Activated CD4-positive, CD25-positive, alpha-beta regulatory T cell treated with anti-CD3 and anti-CD28 coated beads, Interleukin-2, amount 50 U/mL, for 16 hours (primary cell): ENCODE results near the gene HOXA4.

Experiments
- DNase-seq: peaks from one replicate; pipeline ENCODE4 v3.0.0-alpha.2; 2020; ENCODE audit warnings: low read depth, low spot score

HOXA4 gene

GRCh38 chr7:27147199-27148030 is 16.9 kb upstream of the HOXA4 start, which contains the start of gene HOXA6:
HOXA6 (minus strand) TSS chr7:27147774; CDS start chr7:27147749, 25 bp downstream.
- no peak for DNase-seq

DNA sequence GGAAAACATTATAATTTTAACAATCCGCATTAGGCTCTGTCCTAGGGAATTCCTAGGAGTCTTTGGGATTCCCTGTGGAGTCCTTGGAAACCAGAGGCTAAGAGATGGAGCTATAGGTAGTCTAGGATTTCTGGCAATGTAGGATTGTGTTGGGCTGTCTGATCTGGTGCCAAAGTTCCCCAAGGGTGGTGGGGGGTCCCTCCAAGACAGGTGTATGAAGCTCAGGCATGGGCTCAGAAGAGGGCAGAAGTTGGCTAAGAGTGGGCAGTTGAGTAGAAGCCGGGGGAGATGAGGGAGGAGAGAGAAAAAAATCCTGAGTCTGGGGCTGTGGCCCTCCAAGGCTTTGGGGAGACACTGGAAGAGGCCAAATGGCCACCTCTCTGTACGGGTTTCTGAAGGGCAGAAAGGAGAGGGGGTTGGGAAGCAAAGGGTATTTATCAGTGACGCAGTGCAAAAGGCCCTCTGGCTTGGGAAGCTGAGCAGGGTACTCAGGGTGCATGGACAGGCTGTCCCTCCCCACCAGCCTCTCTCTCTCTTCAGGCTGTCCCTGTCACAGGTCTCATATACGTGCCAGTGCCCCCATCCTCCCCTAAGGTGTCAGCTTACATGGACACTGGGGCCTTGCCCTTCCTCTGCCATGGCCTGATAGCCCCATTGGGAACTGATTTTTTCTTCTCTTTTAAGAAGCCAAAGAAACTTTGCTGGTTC is 16.1 kb upstream of the HOXA4 start:
- DNase-seq, result no peak

DNA sequence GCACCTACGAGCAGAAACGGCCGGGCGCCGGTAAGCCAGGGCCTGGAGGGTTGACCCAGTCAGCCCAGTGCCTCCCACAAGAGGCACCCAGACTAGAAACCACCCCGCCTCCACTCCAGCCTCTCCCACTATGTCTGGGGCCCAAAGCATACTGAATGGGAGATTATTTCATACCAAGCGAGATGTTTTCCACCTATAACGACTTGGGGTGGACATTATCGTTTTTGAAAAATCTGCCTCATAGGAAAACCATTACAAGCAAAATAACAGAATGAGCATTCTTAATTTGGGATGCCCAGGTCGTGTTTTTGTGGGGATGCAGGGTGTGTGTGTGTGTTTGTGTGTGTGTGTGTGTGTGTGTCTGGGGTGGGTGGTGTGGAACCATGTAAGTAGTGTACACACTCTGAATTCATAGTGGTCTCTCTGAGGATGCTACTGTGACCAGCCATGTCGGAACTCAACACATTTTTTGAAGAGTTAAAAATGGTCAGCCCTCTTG is 15.4 kb upstream of the HOXA4 start:
- DNase-seq, result no peak

- DNase-seq, result no peak
Measured at GRCh38 chr7:27145165-27145913, 14.8 kb upstream of the HOXA4 start.

DNA sequence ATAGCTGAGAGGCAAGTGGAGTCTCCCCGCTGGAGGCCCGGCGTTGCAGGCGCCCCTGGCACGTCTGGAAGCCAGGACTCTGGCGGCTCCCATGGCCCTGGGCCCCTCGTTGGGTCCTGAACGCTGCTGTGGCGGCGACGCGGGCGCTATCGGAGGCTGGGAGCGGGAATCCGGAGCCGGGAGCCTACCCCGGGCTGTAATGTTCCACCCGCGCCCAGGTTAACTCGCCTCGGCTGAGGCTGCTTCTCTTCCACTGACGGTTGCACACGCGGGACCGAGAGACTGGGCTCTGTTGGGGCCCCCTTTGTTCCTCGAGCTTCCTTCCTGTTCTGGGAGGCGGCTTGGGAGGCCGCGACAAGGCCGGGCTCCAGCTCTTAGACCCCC is 14.2 kb upstream of the HOXA4 start:
- DNase-seq, result no peak

DNA sequence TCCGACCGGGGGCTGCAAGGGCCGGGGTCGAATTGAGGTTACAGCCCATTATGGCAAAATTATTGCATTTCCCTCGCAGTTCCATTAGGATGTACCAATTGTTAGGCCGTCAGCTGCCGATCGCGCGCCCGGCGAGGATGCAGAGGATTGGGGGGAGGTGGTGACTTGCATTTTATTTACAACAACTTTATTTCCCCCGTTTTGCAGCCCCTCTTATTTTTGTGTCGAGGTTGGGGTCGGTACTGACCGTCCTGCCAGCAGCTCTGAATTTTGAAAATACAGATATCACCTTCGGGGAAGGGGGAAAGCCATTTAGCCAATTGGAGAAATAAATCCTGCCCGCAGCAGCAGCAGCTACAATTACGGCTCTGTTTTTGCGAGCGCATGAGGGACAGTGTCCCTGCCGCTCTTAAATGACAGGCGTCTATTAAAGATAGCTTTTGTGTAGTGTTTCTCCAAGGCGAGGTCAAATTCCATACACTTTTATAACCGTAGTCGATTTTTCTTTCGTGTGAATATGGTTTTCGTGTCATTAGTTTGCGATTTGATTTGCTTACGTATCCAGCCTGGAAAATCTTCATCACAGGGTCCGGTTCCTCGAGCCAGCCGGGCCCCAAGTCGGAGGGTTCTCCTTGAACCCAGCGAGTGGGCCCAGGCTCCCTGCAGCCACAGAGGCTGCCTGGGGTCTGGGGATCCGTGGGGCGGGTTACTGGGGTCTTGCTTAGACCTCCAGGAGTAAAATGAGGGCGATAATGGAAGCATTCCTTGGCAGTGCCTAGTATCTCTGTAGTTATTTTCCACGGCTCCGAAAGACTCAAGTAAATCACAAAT is 13.6 kb upstream of the HOXA4 start:
- DNase-seq, result no peak

DNA sequence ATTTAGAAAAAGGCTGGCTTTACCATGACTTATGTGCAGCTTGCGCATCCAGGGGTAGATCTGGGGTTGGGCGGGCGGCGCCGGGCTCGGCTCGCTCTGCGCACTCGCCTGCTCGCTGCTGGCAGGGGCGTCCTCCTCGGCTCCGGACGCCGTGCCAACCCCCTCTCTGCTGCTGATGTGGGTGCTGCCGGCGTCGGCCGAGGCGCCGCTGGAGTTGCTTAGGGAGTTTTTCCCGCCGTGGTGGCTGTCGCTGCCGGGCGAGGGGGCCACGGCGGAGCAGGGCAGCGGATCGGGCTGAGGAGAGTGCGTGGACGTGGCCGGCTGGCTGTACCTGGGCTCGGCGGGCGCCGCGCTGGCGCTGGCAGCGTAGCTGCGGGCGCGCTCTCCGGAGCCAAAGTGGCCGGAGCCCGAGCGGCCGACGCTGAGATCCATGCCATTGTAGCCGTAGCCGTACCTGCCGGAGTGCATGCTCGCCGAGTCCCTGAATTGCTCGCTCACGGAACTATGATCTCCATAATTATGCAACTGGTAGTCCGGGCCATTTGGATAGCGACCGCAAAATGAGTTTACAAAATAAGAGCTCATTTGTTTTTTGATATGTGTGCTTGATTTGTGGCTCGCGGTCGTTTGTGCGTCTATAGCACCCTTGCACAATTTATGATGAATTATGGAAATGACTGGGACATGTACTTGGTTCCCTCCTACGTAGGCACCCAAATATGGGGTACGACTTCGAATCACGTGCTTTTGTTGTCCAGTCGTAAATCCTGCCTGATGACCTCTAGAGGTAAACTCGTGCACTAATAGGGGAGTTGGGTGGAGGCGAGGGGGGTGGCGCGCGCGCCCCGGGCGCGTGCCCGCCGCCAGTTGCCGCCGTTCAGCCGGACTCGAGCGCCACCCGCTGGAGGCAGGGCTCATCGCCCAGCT is 12.7 kb upstream of the HOXA4 start, which contains the start of gene HOXA5:
HOXA5 (minus strand) TSS at position 659 of the 927 bp plus-strand sequence; CDS start at position 585, 74 bp downstream.
- DNase-seq, result no peak

GRCh38 chr7:27142580-27143022 is 12.0 kb upstream of the HOXA4 start:
- DNase-seq, result no peak

- no peak for DNase-seq
Measured at GRCh38 chr7:27141923-27142579, 11.5 kb upstream of the HOXA4 start.

DNA sequence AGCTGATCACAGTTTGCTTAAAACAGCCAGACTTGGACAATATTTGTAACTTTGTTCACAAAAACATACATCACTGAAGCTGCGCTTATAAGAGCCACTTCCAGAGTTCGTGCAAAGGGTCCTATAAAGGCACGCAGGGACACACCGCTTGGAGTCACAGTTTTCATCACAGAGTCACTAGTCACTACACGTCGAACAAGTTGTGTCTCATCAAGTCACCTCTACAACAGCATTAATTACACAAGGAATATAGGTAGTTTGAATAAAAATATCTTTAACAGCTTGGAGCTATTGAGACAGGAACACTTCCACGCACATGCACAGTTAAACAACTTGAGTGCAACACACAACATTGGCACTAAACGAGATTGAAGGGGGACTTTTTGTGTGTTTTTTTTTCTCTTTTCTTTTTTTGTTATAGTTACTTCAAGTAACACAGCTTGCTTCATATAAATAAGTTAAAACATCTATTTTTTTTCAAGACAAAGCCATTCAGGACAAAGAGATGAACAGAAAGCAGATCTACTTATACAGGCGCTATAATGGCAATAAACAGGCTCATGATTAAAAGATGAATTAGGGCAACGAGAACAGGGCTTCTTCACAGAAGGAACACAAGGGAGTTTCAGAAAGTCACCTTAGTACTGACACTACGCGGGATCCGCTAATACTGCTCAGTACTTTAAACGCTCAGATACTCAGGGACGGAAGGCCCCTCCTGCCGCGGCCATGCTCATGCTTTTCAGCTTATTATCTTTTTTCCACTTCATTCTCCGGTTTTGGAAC is 10.8 kb upstream of the HOXA4 start:
- no peak for DNase-seq

DNA sequence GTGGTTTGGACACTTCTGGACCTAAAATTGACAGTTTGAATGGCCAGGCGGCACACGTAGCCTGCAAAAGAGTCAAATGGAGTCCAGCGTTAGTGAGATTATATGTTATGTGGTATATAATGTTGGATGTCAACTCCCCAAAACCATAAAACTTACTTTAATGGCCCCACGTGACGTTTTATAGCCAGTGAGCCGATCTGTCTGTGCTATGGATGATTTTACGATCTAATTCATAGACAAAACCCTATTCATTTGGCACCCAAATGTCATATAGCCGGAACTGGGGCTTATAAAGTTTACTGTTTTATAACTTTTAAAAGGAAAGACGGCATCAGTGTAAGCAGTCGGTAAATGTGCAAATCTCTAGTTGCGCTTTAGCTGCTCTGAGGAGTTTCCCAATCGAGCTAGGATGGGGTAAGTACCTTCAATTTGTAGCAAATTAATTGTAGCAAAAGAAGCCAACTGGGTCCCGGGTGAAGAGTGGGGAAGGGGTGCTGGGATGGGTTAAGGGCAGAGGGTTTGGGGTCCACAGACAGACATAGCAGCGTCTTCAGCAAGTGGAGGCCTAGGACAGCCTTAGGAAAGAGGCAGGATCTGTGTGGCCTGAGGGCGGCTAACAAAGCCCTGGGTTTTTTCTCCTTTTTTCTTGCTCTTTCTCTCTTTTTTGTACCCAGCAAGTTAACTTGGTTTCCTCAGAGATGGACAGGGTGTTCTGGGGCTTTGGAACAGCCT is 9.7 kb upstream of the HOXA4 start:
- DNase-seq, result no peak

- DNase-seq, result no peak
Measured at GRCh38 chr7:27139334-27140125, 9.0 kb upstream of the HOXA4 start.

DNA sequence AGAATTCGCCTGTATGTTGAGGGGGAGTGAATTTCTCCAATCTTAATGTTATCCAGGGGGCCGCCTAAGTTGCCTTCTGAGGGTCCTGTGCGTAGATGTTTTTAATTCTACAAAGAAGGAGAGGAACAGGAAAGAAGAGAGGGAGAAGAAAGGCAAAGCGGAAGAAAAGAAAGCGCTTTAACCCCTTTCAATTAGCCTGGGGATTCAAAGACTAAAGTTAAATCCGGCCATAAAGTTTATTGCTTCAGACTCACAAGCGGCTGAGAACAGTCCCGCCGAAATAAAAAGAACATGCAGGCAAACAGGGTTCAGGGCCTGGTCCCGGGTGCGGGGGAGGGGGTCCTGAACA is 8.4 kb upstream of the HOXA4 start:
- no peak for DNase-seq

GRCh38 chr7:27138472-27138871 is 7.9 kb upstream of the HOXA4 start:
- DNase-seq, result no peak

GRCh38 chr7:27137640-27138315 is 7.2 kb upstream of the HOXA4 start:
- no peak for DNase-seq

- DNase-seq, result no peak
Measured at GRCh38 chr7:27134392-27134791, 3.8 kb upstream of the HOXA4 start.
